ENCODE data around the gene TDRD9.

GRCh38 chr14:103894723-103895059 is 33.6 kb upstream of the TDRD9 start:
- TF ChIP-seq POLR2A (IDR thresholded peaks at IDR 0.05; ENCODE audit: low read depth, low read length) (no peak), POLR2AphosphoS5 (IDR thresholded peaks at IDR 0.05; ENCODE audit: low read depth, low read length) (no peak), TAF1 (IDR thresholded peaks at IDR 0.05; ENCODE audit: borderline replicate concordance, low read depth, low read length) (no peak)

All from GM12892 (cell line).